ENCODE data around the gene DDX24.

Gene DDX24

DNA sequence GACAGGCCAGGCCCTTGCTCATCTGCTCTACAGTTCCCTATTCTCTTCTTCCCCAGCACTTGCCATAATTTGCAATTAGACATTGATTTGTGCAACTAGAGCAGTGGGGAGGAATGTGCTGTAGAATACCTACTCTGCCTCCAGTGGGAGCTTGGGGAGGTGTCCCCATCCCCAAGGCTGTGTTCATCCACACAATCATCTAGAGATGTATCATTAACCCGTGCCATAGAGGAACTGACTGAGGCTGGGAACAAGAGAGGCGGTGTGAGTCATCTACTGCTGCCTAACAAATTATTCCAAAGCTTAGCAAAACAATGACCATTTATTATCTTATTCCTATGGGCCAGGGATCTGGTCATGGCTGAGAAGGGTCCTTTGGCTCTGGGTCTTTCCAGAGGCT lies 60.0 kb downstream of the DDX24 start:
- H3K4me3 ChIP-seq (ENCODE audit: low read depth, low read length), result no peak overlapping the region
- TF ChIP-seq, protein P1, sequence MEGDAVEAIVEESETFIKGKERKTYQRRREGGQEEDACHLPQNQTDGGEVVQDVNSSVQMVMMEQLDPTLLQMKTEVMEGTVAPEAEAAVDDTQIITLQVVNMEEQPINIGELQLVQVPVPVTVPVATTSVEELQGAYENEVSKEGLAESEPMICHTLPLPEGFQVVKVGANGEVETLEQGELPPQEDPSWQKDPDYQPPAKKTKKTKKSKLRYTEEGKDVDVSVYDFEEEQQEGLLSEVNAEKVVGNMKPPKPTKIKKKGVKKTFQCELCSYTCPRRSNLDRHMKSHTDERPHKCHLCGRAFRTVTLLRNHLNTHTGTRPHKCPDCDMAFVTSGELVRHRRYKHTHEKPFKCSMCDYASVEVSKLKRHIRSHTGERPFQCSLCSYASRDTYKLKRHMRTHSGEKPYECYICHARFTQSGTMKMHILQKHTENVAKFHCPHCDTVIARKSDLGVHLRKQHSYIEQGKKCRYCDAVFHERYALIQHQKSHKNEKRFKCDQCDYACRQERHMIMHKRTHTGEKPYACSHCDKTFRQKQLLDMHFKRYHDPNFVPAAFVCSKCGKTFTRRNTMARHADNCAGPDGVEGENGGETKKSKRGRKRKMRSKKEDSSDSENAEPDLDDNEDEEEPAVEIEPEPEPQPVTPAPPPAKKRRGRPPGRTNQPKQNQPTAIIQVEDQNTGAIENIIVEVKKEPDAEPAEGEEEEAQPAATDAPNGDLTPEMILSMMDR (IDR thresholded peaks at IDR 0.05; ENCODE audit: borderline replicate concordance, insufficient read depth, low read depth, low read length), result no peak

GRCh38 chr14:94020267-94020666 lies 60.7 kb downstream of the DDX24 start:
- no peak overlapping the region for H3K4me3 ChIP-seq (ENCODE audit: low read depth, low read length)
- TF ChIP-seq, protein P1 (IDR thresholded peaks at IDR 0.05; ENCODE audit: borderline replicate concordance, insufficient read depth, low read depth, low read length), result no peak

GRCh38 chr14:94019329-94019728 lies 61.7 kb downstream of the DDX24 start:
- TF ChIP-seq, protein P1 (IDR thresholded peaks at IDR 0.05; ENCODE audit: borderline replicate concordance, insufficient read depth, low read depth, low read length), result no peak
- no peak overlapping the region for H3K4me3 ChIP-seq (ENCODE audit: low read depth, low read length)

GRCh38 chr14:94018308-94018707 lies 62.7 kb downstream of the DDX24 start:
- no peak overlapping the region for H3K4me3 ChIP-seq (ENCODE audit: low read depth, low read length)
- TF ChIP-seq, protein P1 (IDR thresholded peaks at IDR 0.05; ENCODE audit: borderline replicate concordance, insufficient read depth, low read depth, low read length), result no peak

- no peak overlapping the region for H3K4me3 ChIP-seq (ENCODE audit: low read depth, low read length)
- TF ChIP-seq, protein P1 (IDR thresholded peaks at IDR 0.05; ENCODE audit: borderline replicate concordance, insufficient read depth, low read depth, low read length), result no peak
These were observed 64.5 kb downstream of the DDX24 start for GRCh38 chr14:94016446-94016976.

DNA sequence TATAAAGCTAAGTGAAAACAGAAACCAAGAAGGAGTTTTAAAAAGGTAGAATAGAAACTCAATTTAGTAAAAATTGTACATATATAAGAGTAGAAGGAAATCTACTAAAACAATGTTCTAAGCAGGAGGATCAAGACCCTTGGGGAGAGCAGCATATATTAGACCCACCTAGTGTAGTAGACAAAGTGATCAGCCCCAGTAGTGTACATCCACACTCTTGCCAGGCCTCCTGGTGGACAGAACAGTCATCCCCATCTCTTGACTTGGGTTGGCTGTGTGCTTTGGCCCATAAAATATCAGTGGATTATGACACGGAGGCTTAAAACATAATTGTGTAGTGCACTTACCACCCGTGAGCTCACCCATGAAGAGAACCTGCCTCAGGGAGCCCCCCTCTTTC lies 65.8 kb downstream of the DDX24 start:
- no peak overlapping the region for H3K4me3 ChIP-seq (ENCODE audit: low read depth, low read length)

DNA sequence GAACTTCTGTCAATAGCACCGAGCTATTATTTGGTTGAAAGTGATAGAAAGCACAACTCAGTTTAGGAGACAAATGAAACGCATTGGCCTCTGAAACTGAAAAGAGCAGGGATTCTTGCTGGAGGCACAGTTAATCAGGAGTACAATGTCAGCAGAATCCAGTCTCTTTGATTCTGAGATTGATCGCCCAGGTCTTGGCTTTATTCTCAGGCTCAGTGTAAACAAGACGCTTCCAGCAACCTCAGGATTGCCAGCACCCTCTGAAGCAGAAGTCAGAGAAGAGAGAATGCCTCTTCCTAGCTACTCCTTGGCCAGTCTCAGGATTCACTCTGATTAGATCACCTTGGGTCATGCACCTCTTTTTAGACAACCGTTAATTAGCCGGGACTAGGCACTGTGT lies 66.6 kb downstream of the DDX24 start:
- H3K4me3 ChIP-seq (ENCODE audit: low read depth, low read length), result no peak overlapping the region
- TF ChIP-seq, protein P1 (IDR thresholded peaks at IDR 0.05; ENCODE audit: borderline replicate concordance, insufficient read depth, low read depth, low read length), result no peak

More for the DNA sequence above, 65.8 kb downstream of the DDX24 start:
- TF ChIP-seq, protein P1 (IDR thresholded peaks at IDR 0.05; ENCODE audit: borderline replicate concordance, insufficient read depth, low read depth, low read length), result peak; percentile 11; the same call in 1 of the 2 replicates
